Stimulated activated naive CD4-positive, alpha-beta T cell treated with Interleukin-2 at 50 U/mL for 16 hours (primary cell): ENCODE results near the gene CRY1.

Source experiments
- DNase-seq: peaks from one replicate; lab custom pipeline; 2025; lab: John Stamatoyannopoulos, UW

CRY1 gene

GRCh38 chr12:107093417-107094182 lies at the start of gene CRY1:
Gene CRY1 (minus strand): TSS chr12:107093549. CDS start chr12:107092961, 588 bp downstream.
- peak; percentile 91 for DNase-seq

DNA sequence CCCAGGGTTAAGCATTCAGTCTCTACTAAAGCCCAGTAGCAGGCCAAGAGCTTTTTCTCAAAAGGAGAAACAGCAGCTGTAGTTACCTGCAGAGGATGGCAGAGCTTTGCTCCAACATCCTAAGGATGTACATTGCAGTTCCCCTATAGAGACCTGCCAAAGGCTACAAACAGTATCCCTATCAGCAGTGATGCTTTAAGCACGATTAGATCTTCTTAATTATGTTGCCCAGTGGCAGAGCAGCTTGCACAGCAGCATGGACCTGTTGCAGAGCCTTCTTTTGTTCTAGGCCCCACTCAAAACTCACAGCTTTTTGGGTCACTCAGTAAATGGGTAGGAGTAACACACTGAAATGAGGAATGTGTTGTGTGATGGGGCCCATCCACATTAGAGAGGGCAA lies 46.4 kb upstream of the CRY1 start:
- DNase-seq: no peak

DNA sequence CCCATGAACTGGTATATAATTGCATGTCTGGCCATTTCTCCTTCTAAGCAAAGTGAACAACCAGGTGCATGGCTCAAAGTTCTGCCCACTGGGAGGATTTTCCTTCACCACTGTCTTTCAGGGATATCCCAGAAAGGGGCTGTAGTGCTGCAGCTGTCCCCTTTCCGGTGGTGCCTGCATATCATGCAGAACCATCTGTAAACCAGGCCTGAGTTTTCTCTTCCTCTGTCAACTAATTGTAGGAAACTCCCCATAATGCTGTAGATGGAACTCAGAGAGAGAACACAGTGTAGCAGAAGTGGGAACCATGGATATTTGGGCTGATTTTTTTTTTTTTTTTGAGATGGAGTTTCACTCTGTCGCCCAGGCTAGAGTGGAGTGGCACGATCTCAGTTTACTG lies 45.6 kb upstream of the CRY1 start:
- no peak for DNase-seq

- no peak for DNase-seq
These were observed 41.8 kb upstream of the CRY1 start for GRCh38 chr12:107135177-107135576.

DNA sequence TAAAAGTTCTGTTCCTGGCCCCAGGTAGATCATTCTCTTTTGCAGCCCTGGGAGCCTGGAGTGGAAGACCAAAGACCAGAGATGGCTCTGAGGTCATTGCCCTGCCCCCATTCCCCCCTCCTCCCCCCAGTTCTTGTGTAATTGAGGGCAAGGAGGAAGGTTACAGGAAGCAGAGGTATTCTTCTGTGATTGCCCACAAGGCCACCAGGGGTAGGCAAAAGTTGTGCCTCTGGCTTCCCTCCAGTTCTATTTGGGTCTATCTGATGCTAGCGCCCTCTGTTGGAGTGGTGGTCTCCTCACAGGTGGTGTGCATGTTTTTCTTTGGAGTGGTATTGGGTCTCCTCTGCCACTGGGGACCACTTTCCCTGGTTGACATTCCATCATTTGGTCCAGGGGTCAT lies 41.2 kb upstream of the CRY1 start:
- DNase-seq: peak; percentile 18

DNA sequence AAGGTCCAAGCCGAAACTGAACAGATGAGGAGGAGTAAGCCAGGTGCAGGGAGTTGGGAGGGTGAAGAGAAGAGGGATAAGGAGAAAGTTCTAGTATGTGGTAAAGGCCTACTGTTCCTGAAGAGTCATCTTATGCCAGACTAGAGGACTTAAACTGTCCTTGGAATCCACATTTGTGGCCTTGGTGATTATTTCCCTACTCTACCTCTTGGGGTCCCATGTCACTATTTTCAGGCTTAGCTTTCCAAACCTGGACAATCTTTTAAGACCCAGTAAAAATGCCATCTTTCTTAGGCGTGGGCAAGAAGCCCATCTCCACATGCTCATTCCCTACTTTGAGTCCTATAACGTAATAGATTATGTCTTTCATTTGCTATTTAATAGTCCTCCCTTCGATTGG lies 40.1 kb upstream of the CRY1 start:
- no peak for DNase-seq

GRCh38 chr12:107131832-107132616 lies 38.7 kb upstream of the CRY1 start:
- DNase-seq: no peak

GRCh38 chr12:107130830-107131611 lies 37.7 kb upstream of the CRY1 start:
- DNase-seq: no peak

DNA sequence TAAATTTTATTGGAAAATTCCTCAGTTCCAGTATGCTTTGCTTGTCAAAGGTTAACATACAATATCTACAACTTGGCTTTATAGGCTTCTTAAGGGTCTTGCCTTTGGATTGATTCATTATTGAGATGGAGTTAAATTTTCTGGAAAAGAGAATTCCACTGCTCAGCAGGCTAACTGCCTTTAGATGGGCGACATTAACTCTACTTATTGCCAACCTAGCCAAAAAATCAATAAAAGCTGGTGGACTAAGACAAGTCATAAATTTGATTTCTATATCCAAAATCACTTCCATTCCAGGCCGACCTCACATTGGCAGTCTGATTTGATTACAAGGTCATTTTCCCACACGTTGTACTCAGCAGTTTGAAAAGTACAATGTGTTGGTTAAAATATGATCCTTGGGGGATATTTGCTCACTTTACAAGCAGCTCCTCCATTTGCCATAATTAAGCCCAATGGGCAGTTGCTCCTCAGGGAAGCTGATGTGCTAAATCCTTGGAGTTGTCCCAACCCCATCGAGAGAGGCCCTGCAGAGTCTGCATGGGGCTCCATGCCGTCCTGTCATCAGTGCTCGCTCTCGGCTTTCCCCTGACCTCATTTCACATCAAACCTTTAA lies 36.1 kb upstream of the CRY1 start:
- DNase-seq: no peak

DNA sequence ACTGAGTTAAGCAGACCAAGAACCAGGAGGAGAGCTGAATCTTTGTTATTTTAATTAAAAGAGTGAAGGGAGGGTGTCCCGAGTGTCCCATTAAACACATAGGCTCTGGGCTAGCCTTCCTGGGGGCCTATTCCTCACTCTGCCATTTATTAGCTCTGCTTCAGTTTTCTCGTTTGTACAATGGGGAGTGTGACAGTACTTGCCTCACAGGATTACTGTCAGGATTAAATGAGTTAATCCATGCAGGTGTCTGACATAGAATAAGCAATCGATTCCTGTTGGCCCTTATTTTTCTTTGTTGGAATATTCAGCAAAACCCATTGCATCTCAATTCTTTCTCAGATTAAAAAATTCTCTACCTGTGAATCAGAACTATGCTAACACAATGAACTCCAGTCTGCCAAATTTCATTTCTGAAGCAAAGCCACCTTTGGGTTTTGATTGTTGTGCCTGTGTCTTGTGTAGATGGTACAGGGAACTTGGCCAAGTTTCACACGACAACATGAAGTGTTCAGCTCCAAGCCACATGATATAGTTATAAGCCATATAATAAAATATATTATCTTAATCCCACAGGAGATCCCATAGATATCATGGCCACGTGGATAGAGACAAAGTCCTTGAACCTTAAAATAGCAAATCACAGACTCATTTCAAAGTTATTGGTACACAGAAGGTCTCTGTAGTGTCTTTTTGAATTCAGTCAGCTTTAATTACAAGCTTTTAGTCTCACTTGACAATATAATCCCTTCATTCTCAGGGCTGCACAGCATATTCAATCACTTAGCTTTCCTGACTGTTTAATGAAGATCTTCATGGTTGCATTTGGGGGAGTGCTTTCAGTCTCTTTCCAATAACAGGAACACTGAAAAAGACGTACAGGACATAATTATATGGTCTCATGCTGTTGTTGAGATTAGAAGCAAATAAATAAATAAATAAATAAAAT lies 34.4 kb upstream of the CRY1 start:
- DNase-seq: no peak

GRCh38 chr12:107126796-107127481 lies 33.6 kb upstream of the CRY1 start:
- DNase-seq: no peak

GRCh38 chr12:107125833-107126232 lies 32.5 kb upstream of the CRY1 start:
- no peak for DNase-seq

DNA sequence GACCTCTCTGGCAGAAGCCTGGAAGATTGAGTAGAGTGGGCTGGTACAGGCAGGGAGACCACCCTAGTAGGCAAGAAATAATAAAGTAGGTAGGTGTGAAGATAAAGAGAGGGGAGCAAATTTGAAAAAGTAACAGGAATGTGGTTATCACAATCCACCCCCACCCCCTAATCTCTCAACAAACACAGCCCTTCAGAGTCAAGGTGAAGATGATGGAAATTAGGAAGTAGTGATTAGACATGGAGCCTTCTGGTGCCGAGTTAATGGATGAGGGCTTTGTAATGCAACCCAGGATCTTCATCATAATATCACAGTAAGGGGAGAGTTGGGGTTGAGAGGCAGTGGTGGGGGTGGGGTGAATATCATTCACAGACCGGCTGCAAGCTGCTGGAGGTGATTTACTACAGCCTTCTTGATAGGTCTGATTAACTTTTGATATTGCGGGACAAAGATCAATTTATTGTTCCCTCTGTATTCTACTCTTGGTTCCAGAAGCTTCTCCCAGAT lies 29.2 kb upstream of the CRY1 start:
- no peak for DNase-seq

GRCh38 chr12:107119091-107119490 lies 25.7 kb upstream of the CRY1 start:
- DNase-seq: no peak

DNA sequence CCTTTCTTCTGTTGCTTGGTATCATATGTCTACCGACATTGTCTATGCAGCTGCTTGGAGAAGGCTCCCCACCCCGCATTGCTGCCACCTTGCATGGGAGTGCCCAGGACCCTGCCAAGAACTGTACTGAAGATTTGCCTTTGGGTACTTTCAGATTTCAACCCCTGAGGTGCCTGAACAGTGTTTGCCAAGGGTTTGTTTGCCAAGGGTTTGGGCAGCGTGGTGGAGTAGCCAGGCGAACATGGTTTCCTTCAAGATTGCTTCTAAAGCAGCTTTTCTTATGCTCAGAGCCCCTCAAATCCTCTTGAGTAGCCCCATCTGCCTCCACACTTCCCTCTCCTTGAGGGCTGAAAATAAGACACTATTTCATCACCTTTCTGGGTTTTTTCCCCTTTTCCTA lies 25.3 kb upstream of the CRY1 start:
- DNase-seq: no peak

GRCh38 chr12:107115119-107115518 lies 21.8 kb upstream of the CRY1 start:
- DNase-seq: no peak

DNA sequence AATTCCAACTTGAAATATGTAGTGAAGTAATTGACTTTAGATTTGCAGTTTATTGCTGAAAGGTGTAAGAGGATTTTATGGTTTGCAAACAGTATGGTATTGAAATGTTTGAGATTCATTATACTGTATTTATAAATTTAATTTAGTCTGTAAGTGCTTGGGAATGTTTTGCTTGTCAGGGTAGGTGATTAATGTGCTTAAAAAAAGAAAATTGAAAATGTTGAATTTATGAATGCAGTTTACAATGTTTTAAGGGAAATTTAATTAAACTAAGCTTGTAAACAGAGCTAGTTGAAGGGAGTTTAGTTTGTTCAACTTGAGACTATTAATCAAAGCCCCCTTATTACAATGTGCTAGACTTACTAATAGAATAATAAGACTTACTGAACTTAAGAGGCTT lies 18.0 kb upstream of the CRY1 start:
- no peak for DNase-seq

DNA sequence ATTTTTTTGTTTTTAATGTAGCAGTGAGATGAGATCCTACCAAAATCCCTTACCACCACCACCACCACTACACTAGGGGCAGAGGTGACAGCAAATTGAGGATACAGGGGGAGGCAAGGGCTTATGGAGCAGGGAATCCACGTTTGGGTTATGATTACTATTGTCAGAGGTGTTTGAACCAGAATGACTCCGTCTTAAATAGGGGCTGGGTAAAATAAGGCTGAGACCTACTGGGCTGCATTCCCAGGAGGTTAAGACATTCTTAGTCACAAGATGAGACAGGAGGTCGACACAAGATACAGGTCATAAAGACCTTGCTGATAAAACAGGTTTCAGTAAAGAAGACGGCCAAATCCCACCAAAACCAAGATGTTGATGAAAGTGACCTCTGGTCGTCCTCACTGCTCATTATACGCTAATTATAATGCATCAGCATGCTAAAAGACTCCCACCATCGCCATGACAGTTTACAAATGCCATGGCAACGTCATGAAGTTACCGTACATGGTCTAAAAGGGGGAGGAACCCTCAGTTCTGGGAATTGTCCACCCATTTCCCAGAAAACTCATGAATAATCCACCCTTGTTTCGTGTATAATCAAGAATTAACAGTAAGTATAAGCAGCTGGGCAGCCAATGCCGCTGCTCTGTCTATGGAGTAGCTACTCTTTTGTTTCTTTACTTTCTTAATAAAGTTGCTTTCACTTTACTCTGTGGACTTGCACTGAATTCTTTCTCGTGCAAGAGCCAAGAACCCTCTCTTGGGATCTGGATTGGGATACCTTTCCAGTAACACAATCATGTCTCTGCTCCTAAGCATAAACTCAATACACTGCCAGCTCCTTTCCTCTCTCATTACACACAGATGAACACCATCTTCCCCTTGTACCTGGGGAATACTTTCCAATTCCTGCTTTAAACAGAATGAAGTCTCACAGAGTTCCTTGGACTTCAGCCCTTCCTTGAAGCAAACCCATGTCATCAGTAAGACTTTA lies 16.7 kb upstream of the CRY1 start:
- DNase-seq: no peak

DNA sequence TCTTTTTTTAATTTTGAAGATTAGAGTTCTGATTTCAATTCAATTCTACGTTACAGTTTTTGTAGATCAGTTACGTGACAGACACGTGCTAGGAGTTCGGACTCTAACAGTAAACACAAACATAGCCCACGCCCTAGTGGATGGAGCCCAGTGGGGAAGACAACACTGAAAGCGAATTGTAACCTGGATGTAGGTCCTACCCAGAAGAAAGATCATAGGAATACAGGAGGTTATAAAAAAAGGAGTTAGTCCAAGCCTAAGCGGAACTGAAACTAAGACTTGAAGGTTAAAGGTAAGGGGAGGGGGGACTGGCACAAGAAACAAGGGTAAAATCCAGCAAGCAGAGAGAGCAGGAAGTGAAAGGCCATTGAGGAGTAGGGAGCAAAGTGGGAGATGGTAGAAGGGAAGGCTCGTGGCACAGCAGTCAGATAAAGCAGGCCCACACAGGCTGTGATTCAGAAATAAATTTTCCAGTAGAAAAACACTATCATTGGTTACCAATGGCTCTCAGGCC lies 15.7 kb upstream of the CRY1 start:
- no peak for DNase-seq
